Endometrial microvascular endothelial cells (primary cell): ENCODE results near the gene ITGA2B. TPM values are rescaled to one million over a fixed set of nuclear protein-coding genes. Genes with fewer than 3 reads are reported as not detected.
"Not testable (repeated sequence)": the region's sequence is repeated elsewhere in the genome, so short reads cannot be mapped to it uniquely, and the experiment has no call there.

Experiments
- in situ Hi-C: cut with HindIII; loops from 2 replicates; pipeline ENCODE4 v1.10.0; 2017; ENCODE audit warnings: low sequenced_read_pairs, low pct_unique_long_range_greater_than_20kb; ENCODE audit errors: inconsistent ontology term
- total RNA-seq: library from RNA; depleted of rRNA; stranded (reverse); fragments of >200 nt; gene quantifications from one replicate; pipeline ENCODE4 v1.2.3, GENCODE V29; 2015; ENCODE audit errors: inconsistent ontology term

ITGA2B gene
- total RNA-seq, 1 donor from 2014 or later = 0.46 TPM

DNA sequence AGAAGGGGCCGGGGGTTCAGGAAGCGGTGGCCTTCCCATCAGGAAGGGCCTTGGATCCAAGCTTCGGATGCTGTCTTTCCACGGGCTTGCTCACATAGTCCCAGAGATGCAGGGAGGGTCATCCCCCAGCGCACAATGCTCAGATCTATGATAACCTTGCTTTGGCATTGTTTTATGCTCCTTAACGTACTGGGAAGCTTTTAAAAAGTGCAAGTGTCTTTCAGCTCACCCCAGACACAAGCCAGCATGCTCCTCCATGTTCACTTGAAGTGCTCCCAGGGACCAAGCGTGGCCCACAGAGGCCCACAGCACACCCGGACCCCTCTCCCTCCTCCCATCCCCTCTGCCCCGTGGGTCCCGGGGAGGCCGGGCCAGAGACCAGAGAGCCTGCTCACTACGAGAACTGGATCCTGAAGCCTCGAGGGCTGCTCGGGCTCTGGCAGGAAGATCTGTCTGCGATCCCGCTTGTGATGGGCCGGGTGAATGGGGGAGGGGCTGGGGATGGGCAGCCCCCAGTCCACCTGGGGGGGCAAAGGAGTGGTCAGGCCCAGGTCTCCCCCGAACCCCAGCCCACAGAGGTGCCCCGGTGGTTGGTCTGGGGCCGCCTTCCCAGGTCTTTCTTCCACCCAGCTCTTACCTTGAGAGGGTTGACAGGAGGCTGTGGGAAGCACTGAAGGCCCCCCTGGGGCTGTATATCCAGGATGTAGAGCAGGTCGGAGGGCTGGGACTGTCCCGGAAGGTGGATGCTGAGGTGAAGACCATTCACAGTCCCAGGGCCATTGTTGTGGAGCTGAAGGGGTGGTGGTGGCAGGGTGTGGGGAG, 14.0 kb downstream of the ITGA2B start:
- in situ Hi-C loops = no loop called here

- in situ Hi-C loops = no loop called here
These were observed 14.9 kb downstream of the ITGA2B start for GRCh38 chr17:44374306-44375195.

GRCh38 chr17:44372036-44372435, 17.4 kb downstream of the ITGA2B start:
- in situ Hi-C loops = no loop called here

DNA sequence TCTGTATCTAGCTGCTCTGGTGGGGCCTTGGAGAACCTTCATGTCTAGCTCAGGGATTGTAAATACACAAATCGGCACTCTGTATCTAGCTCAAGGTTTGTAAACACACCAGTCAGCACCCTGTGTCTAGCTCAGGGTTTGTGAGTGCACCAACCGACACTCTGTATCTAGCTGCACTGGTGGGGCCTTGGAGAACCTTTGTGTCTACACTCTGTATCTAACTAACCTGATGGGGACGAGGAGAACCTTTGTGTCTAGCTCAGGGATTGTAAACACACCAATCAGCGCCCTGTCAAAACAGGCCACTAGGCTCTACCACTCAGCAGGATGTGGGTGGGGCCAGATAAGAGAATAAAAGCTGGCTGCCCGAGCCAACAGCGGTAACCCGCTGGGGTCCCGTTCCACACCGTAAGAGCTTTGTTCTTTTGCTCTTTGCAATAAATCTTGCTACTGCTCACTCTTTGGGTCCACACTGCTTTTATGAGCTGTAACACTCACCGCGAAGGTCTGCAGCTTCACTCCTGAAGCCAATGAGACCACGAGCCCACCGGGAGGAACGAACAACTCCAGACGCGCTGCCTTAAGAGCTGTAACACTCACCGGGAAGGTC, 19.9 kb downstream of the ITGA2B start:
- in situ Hi-C loops = not testable (repeated sequence)

- in situ Hi-C loops = not testable (repeated sequence)
These were observed 20.8 kb downstream of the ITGA2B start for GRCh38 chr17:44368391-44369243.

GRCh38 chr17:44367231-44367979, 22.0 kb downstream of the ITGA2B start:
- in situ Hi-C loops = no loop called here

- in situ Hi-C loops = not testable (repeated sequence)
These were observed 24.4 kb downstream of the ITGA2B start for GRCh38 chr17:44365051-44365450.

DNA sequence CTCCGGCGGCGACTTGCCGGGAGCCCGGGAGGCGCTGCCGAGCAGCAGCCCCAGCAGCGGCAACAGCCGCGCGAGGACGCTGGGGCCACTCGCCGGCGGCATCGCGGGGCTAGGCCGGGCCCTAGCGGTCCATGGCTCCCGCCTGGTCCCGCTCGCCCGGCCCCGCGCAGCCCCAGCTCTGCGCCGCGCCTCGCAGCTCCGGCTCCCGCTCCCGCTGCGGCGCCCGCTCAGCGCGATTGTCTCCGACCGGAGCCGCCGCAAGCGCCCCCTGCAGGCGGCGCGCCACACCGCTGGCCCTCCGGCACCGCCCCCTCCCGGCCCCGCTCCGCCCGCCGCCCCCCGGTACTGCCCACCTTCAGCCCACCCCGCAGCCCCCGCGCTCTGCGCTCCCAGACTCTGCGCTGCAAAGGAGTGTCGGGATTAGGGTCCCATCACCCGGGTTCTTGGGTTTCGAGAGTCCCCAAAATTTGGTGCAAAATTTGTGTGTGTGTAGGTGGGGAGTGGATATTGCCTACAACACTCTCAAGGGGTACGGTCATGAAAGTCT, 25.8 kb downstream of the ITGA2B start, which contains the start of gene FAM171A2:
Gene FAM171A2, minus strand, starts transcription at position 241 of the 547 bp plus-strand sequence. Its CDS starts 139 bp downstream, at position 102.
- in situ Hi-C loops = no loop called here

DNA sequence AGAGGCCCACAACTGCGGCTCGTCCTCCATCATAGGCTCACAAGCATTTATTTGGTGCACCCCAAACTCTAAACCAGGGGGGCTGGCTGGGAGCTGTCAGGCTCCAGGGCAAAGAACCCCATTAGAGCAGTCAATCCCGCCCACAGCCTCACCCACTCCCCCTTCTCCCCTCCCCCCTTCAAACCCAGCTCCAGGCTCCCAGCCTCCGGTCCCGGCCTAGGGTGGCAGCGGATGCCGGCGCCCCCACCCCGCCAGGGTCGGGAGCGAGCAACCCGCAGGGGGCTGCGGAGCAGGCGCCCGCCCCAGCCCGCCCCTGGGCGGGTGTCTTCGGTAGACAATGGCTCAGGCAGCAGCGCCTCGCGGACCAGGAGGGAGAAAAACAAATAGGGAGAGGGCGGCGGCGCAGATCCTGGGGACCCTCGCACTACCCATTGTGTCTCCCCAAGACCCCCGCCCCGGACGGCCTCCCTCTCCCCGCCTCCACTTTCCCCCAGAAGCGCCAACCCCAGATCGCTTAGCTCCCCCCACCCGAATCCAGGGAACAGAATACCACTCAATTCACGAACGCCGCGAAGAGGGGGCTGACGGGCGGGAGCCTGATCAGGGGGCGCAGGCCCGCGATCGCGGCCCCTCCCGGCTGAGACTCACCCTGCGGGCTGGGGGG, 26.4 kb downstream of the ITGA2B start:
- in situ Hi-C loops = no loop called here

DNA sequence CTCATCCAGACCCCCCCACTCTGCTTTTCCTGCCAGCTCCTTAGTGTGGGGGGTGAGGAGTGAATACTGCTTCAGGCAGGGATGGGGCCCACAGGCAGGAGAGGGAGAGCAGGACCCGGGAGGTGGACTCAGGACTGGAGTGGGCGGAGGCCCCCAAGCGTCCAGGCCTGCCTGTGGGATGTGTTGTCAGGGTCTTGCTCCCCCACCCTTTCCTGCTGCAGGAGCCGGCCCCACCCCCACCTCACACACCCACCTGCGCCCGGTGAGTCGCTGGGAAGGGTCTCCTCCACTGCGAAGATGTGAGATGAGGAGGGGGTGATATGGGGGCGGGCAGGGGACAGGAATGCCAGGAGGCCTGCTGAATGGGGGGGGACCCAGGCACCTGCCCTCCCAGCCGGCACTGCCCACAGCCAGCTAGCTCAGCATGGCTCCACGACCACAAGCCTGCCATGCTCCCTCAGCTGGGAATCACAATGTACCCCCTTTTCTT, 26.9 kb downstream of the ITGA2B start:
- in situ Hi-C loops = no loop called here

DNA sequence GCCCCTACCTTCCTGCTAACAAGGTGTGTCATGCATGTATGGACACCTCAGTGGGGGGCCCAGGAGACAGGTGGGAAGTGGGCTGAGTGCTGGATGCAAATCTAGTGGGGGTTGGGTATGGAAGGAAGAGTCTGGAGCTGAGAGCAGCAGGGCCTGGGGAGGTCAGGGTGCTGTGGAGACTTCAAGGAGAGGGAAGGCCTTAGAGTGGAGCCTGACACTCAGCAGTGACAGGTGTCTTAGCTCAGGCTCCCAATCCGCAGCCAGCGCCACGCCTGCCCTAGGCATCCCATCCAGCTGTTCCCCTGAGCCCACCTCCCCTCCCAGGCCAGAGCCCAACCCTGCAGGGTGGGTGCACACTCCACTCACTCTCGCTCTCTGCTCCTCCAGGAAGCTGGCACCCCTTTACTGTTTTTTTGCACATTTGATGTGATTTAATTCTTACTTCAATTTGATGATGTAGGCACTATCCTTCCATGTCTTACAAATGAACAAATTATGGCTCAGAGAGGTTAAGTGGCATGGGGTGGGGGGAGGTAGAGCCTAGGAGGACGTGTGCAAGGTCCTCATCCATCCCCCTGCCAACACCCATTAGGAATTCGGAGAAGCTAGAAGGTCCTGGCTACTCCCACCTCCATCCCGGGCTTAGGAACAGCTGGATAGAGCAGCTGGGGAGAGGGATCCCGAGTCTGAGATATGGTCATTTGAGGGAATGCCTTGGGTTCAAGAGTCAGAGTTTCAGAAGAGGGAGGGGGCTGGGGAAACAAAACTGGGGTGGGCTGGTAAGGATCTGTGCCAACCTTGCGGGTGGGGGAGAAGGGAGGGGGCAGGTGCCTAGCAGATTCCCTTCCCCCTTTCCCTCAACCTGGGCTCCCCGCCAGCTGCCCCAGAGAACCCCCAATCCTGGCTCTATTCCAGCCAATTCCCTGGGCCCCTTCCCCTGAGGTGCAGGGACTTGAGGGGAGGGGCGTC, 27.9 kb downstream of the ITGA2B start:
- in situ Hi-C loops = no loop called here

GRCh38 chr17:44360826-44361225, 28.6 kb downstream of the ITGA2B start:
- in situ Hi-C loops = no loop called here

GRCh38 chr17:44360144-44360533, 29.3 kb downstream of the ITGA2B start:
- in situ Hi-C loops = no loop called here

DNA sequence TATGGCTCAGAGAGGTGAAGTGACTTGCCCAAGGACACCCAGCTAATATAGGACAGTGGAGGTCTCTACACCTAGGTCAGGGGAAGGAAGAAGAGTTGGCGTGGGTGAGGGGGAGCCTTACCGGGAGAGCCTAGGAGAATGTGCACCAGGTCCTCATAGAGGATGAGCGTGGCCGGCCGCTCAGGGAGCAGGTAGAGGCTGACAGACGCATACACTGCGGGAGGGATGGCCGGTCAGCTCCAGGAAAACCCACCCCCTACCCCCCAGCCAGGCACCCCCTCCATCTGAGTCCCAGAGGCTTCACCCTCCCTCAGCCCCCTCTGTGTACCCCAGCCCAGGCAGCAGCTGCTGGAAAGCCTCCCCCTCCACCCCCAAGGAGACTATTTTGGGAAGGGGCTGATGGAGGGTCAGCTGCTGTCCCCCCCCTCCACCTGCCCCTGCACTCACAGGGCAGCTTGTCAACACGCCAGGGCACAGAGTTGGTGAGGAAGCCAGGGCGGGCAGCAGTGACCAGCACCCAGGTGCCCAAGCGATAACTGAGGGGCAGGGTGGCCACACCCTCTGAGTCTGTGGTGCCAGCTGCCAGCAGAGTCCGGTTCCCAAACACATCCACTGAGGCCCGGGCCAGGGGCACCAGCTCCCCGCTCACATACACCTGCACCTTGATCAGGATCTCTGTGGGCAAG, 29.8 kb downstream of the ITGA2B start:
- in situ Hi-C loops = no loop called here

- in situ Hi-C loops = no loop called here
These were observed 30.4 kb downstream of the ITGA2B start for GRCh38 chr17:44359006-44359405.
